ENCODE results near the gene SLC6A8.
"Not testable (repeated sequence)": the region's sequence is repeated elsewhere in the genome, so short reads cannot be mapped to it uniquely, and the experiment has no call there.

Gene SLC6A8

GRCh38 chrX:153731117-153731844 is 43.6 kb downstream of the SLC6A8 start:
- DNase-seq (ENCODE audit: low spot score) = no peak

GRCh38 chrX:153731845-153732215 is 44.1 kb downstream of the SLC6A8 start:
- no peak for DNase-seq (ENCODE audit: low spot score)

GRCh38 chrX:153732401-153732800 is 44.7 kb downstream of the SLC6A8 start:
- no peak for DNase-seq (ENCODE audit: low spot score)

- DNase-seq (ENCODE audit: low spot score) = no peak
Measured at GRCh38 chrX:153733651-153734240, 46.0 kb downstream of the SLC6A8 start.

GRCh38 chrX:153734871-153735270 is 47.1 kb downstream of the SLC6A8 start:
- DNase-seq (ENCODE audit: low spot score) = no peak

GRCh38 chrX:153735274-153735673 is 47.5 kb downstream of the SLC6A8 start:
- DNase-seq (ENCODE audit: low spot score) = no peak

- DNase-seq (ENCODE audit: low spot score) = no peak
Measured at GRCh38 chrX:153736071-153736820, 48.5 kb downstream of the SLC6A8 start.

- no peak for DNase-seq (ENCODE audit: low spot score)
Measured at GRCh38 chrX:153736871-153737441, 49.2 kb downstream of the SLC6A8 start.

- DNase-seq (ENCODE audit: low spot score) = no peak
Measured at GRCh38 chrX:153738056-153738605, 50.4 kb downstream of the SLC6A8 start.

- no peak for DNase-seq (ENCODE audit: low spot score)
Measured at GRCh38 chrX:153739754-153740486, 52.2 kb downstream of the SLC6A8 start.

GRCh38 chrX:153740631-153741222 is 53.0 kb downstream of the SLC6A8 start:
- no peak for DNase-seq (ENCODE audit: low spot score)

GRCh38 chrX:153741446-153741845 is 53.7 kb downstream of the SLC6A8 start:
- DNase-seq (ENCODE audit: low spot score) = no peak

GRCh38 chrX:153742111-153742510 is 54.4 kb downstream of the SLC6A8 start:
- not testable (repeated sequence) for DNase-seq (ENCODE audit: low spot score)

- DNase-seq (ENCODE audit: low spot score) = not testable (repeated sequence)
Measured at GRCh38 chrX:153742796-153743467, 55.2 kb downstream of the SLC6A8 start.

- DNase-seq (ENCODE audit: low spot score) = not testable (repeated sequence)
Measured at GRCh38 chrX:153743468-153744209, 55.9 kb downstream of the SLC6A8 start.

GRCh38 chrX:153744210-153745066 is 56.7 kb downstream of the SLC6A8 start:
- DNase-seq (ENCODE audit: low spot score) = no peak

- DNase-seq (ENCODE audit: low spot score) = not testable (repeated sequence)
Measured at GRCh38 chrX:153745067-153745433, 57.3 kb downstream of the SLC6A8 start.
